Neural progenitor cell (in vitro differentiated cells): ENCODE measurements around the gene MELK. TPM values are rescaled to one million over a fixed set of nuclear protein-coding genes. Genes with fewer than 3 reads are reported as not detected.

Experiments
- DNase-seq: peaks from one replicate; pipeline ENCODE4 v3.0.0-alpha.2; 2016; ENCODE audit warnings: low spot score
- H2AFZ ChIP-seq: fragments of 200-600 bp; sonication (generic); replicated peaks from 2 replicates; pipeline ENCODE4 v1.6.1; 2016; ENCODE audit warnings: antibody characterized with exemption
- H3F3A ChIP-seq: fragments of 200-600 bp; sonication (generic); 2 replicates; pipeline ENCODE4 v1.6.1; 2016; ENCODE audit warnings: antibody characterized with exemption, low read depth
- H3K27ac ChIP-seq: fragments of 200-600 bp; sonication (generic); 2 replicates; pipeline ENCODE4 v1.5.1; 2016; ENCODE audit warnings: mild to moderate bottlenecking
- H3K27me3 ChIP-seq: fragments of 200-600 bp; sonication (generic); 2 replicates; pipeline ENCODE4 v1.6.1; 2016; ENCODE audit warnings: mild to moderate bottlenecking, moderate library complexity
- H3K36me3 ChIP-seq: fragments of 200-600 bp; sonication (generic); 2 replicates; pipeline ENCODE4 v1.5.1; 2016
- H3K4me1 ChIP-seq: fragments of 200-600 bp; sonication (generic); 2 replicates; pipeline ENCODE4 v1.6.1; 2016; ENCODE audit warnings: mixed run types
- H3K4me2 ChIP-seq: fragments of 200-600 bp; sonication (generic); 2 replicates; pipeline ENCODE4 v1.6.1; 2016
- H3K4me3 ChIP-seq: fragments of 200-600 bp; sonication (generic); 2 replicates; pipeline ENCODE4 v1.5.1; 2016
- H3K79me2 ChIP-seq: fragments of 200-600 bp; sonication (generic); 2 replicates; pipeline ENCODE4 v1.6.1; 2016; ENCODE audit warnings: low read depth
- H3K9ac ChIP-seq: fragments of 200-600 bp; sonication (generic); 2 replicates; pipeline ENCODE4 v1.6.1; 2016
- H3K9me3 ChIP-seq: fragments of 200-600 bp; sonication (generic); 2 replicates; pipeline ENCODE4 v1.5.1; 2016; ENCODE audit warnings: low read depth
- H4K20me1 ChIP-seq: fragments of 200-600 bp; sonication (generic); 2 replicates; pipeline ENCODE4 v1.6.1; 2016; ENCODE audit warnings: low read depth
- H3K27ac Mint-ChIP-seq: 3 replicates; pipeline ENCODE4 v1.8.0; 2021; ENCODE audit warnings: mixed read lengths
- H3K27me3 Mint-ChIP-seq: 2 replicates; pipeline ENCODE4 v1.8.0; 2022; ENCODE audit warnings: low read depth, mild to moderate bottlenecking, inconsistent platforms, moderate library complexity, mixed read lengths; ENCODE audit not compliant: insufficient read depth
- H3K36me3 Mint-ChIP-seq: 3 replicates; pipeline ENCODE4 v1.8.0; 2021; ENCODE audit warnings: mixed read lengths
- H3K4me1 Mint-ChIP-seq: 3 replicates; pipeline ENCODE4 v1.8.0; 2021; ENCODE audit warnings: mixed read lengths
- H3K4me3 Mint-ChIP-seq: 3 replicates; pipeline ENCODE4 v1.8.0; 2021; ENCODE audit warnings: mild to moderate bottlenecking, moderate library complexity, mixed read lengths
- H3K9me3 Mint-ChIP-seq: 3 replicates; pipeline ENCODE4 v1.8.0; 2020; ENCODE audit warnings: mixed read lengths
- CTCF ChIP-seq: fragments of 200-600 bp; sonication (generic); IDR thresholded peaks from 2 replicates; pipeline ENCODE4 v1.5.1; 2017; ENCODE audit warnings: antibody characterized with exemption, mild to moderate bottlenecking
- EZH2 ChIP-seq: fragments of 200-600 bp; sonication (generic); IDR thresholded peaks from 2 replicates; pipeline ENCODE4 v1.6.1; 2017; ENCODE audit warnings: antibody characterized with exemption, mild to moderate bottlenecking, moderate library complexity
- EZH2phosphoT487 ChIP-seq: fragments of 200-600 bp; sonication (generic); IDR thresholded peaks from 2 replicates; pipeline ENCODE4 v1.6.1; 2017; ENCODE audit warnings: antibody characterized with exemption
- total RNA-seq: library from RNA; depleted of rRNA; stranded (reverse); fragments of >200 nt; gene quantifications from 2 replicates; pipeline ENCODE4 v1.2.3, GENCODE V29; 2015; ENCODE audit warnings: low replicate concordance

MELK gene
- total RNA-seq, 1 donor from 2014 or later: 112 TPM

- H3K4me2 ChIP-seq: no peak overlapping the region
- H3K4me1 Mint-ChIP-seq: no peaks in the 10 kb centered on the region
- peaks cover 21% of the 10 kb centered on the region for H3K36me3 Mint-ChIP-seq
These were observed 12.1 kb downstream of the MELK start for GRCh38 chr9:36584620-36585460.

GRCh38 chr9:36590231-36590630 lies 17.5 kb downstream of the MELK start:
- Histone ChIP-seq H3K27ac (no peak overlapping the region), H3K4me1 (no peaks in the 10 kb centered on the region), H3K9ac (no peak overlapping the region), H4K20me1 (peaks cover 3% of the 10 kb centered on the region), H3K9me3 (no peaks in the 10 kb centered on the region), H3K27me3 (no peaks in the 10 kb centered on the region), H3K79me2 (peaks cover 65% of the 10 kb centered on the region), H3K36me3 (peaks cover 17% of the 10 kb centered on the region), H3K4me3 (no peak overlapping the region), H2AFZ (no peak overlapping the region), H3F3A (no peaks in the 10 kb centered on the region), H3K4me2 (no peak overlapping the region)
- no peak for DNase-seq
- Mint-ChIP-seq H3K4me1 (no peaks in the 10 kb centered on the region), H3K4me3 (no peak overlapping the region), H3K9me3 (no peaks in the 10 kb centered on the region), H3K27me3 (peaks cover 2% of the 10 kb centered on the region), H3K36me3 (peaks cover 17% of the 10 kb centered on the region), H3K27ac (no peak overlapping the region)
- no peak for TF ChIP-seq EZH2phosphoT487
- no peak for TF ChIP-seq EZH2
- no peak for TF ChIP-seq CTCF

More at GRCh38 chr9:36584620-36585460, 12.1 kb downstream of the MELK start:
- Histone ChIP-seq H2AFZ (no peak overlapping the region), H3K4me3 (no peak overlapping the region), H3K9ac (no peak overlapping the region), H3K27ac (no peak overlapping the region), H3K9me3 (no peaks in the 10 kb centered on the region), H4K20me1 (peaks cover 4% of the 10 kb centered on the region), H3K79me2 (peaks cover 86% of the 10 kb centered on the region), H3K36me3 (peaks cover 17% of the 10 kb centered on the region), H3K27me3 (no peaks in the 10 kb centered on the region), H3K4me1 (no peaks in the 10 kb centered on the region), H3F3A (no peaks in the 10 kb centered on the region)
- Mint-ChIP-seq H3K9me3 (no peaks in the 10 kb centered on the region), H3K4me3 (no peak overlapping the region), H3K27me3 (peaks cover 2% of the 10 kb centered on the region), H3K27ac (no peak overlapping the region)
- TF ChIP-seq CTCF: no peak
- TF ChIP-seq EZH2: no peak
- no peak for DNase-seq

GRCh38 chr9:36592801-36593583 lies 20.3 kb downstream of the MELK start:
- Histone ChIP-seq H3K4me1 (no peaks in the 10 kb centered on the region), H3K36me3 (peaks cover 17% of the 10 kb centered on the region), H2AFZ (no peak overlapping the region), H4K20me1 (peaks cover 3% of the 10 kb centered on the region), H3K9me3 (no peaks in the 10 kb centered on the region), H3K9ac (no peak overlapping the region), H3K27ac (no peak overlapping the region), H3K4me2 (no peak overlapping the region), H3K79me2 (peaks cover 38% of the 10 kb centered on the region), H3K4me3 (no peak overlapping the region), H3F3A (peaks cover 8% of the 10 kb centered on the region), H3K27me3 (no peaks in the 10 kb centered on the region)
- H3K4me3 Mint-ChIP-seq: no peak overlapping the region
- TF ChIP-seq EZH2phosphoT487 (no peak), CTCF (no peak), EZH2 (no peak)
- no peaks in the 10 kb centered on the region for H3K9me3 Mint-ChIP-seq
- no peak overlapping the region for H3K27ac Mint-ChIP-seq
- DNase-seq: no peak
- no peaks in the 10 kb centered on the region for H3K27me3 Mint-ChIP-seq
- H3K36me3 Mint-ChIP-seq: peaks cover 25% of the 10 kb centered on the region
- no peaks in the 10 kb centered on the region for H3K4me1 Mint-ChIP-seq
